OCI-M1 (cell line): Measurements from ENCODE around the gene OR4E1.
"Not testable (repeated sequence)": the region's sequence is repeated elsewhere in the genome, so short reads cannot be mapped to it uniquely, and the experiment has no call there.

Experiments used
- DNase-seq: peaks from one replicate; lab custom pipeline; 2025; lab: John Stamatoyannopoulos, UW

The OR4E1 gene

DNA sequence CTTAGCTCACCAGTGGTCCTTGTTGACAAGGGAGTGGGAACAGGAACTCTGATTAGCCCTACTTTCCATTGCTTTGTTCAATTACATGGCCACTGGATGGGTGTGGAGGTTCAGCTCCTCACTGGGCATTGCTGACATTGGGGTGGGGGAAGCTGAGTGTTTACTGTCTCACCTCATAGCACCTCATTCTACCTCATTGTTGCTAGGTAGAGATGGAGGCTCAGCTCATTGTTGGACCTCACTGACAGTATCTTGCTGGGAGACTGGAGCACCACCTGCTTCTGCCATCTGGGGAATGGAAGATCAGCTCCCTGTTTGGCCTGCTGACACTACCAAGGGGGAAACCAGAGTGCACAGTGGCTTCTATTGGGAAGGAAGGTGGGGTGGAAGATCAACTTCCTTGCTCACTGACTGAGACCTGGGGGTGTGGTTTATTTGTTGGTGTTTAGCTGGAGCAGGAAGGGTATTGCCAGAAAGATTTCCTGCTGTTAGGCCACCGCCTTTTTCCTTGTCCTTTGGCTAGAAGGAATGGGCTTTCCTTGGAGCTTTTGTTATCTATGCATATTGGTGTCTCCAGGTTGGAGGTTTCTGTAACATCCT is 21.3 kb downstream of the OR4E1 start:
- DNase-seq = no peak

DNA sequence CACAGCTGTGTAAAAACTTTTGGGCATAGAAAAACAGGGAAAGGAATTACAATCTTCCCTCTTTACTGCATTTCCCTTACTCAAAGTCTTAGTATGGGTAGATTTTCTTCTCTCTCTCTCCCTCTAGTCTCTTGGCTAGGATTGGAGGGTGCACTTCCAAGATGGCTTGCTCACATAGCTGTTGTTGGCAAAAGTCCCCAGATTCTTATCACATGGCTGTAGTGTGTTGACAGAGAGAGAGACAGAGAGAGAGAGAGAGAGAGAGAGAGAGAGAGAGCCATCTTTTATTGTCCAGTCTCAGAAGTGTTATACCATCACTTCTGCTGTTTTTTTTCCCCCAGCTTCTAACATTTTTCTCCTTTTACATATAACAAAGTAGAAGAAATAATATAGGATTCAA is 26.2 kb downstream of the OR4E1 start:
- no peak for DNase-seq

DNA sequence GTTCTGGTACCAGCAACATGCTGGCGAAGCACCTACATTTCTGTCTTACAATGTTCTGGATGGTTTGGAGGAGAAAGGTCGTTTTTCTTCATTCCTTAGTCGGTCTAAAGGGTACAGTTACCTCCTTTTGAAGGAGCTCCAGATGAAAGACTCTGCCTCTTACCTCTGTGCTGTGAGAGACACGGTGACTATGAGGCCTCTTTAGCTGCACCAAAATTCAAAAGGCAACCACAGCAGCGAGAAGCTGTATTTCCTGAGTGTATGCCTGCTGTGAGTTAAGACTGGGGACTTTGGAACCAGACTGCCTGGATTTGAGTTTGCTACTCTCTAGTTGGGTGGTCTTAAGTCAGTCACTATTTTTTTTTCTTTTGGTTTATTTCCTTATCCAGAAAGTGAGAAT is 30.2 kb downstream of the OR4E1 start:
- DNase-seq = no peak

DNA sequence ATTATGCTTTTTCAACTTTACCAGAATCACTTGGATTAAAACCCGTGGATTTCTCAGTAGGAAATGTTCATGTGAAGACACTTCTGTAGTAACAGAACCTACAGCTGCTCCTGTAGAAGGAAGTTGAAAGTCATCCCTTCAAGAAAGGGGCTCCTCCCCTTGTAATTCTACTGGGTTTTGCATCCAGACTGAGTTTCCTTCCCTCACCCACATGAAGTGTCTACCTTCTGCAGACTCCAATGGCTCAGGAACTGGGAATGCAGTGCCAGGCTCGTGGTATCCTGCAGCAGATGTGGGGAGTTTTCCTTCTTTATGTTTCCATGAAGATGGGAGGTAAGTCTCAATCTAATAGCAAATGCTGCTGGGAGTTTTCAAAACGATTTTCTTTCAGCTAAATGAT is 30.9 kb downstream of the OR4E1 start:
- DNase-seq = no peak

DNA sequence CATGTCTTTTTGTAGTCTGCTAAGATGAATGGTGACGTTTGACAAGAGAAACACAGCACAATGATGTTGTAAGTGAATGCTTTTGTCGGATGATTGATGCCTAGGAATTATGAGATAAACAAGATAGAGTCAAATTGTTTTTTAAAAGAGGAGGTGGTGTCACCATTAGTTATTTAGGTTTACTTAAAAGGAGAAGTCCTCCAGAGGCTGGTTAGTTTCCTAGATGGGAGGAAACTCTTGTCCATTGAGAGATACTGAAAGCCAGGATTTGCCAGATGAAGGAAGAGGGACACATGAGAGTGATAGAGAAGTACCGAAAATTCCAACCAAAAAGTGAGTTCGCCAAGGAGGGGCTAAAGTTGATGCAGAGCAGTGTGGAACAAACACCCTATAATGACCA is 38.8 kb downstream of the OR4E1 start, which contains the start of gene OR10G2:
Gene OR10G2, minus strand, starts transcription at position 101 of the 400 bp plus-strand sequence. Its CDS starts 98 bp downstream, at position 3.
- no peak for DNase-seq

DNA sequence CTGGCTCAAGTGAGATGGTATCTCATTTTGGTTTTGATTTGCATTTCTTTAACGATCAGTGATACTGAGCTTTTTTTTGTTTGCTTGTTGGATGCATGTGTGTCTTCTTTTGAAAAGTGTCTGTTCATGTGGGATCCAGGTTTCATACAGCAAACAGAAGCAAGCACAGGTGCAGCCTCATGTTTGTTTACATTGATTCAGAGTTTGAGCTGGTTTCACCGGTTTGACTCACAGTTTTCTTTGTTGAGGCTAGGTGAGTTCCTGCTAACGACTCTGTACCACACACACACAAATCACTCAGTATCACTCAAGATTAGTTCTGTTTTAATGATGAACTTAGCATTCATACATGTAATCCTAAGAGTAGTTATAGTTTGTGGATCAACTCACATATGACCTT is 42.5 kb downstream of the OR4E1 start:
- no peak for DNase-seq

DNA sequence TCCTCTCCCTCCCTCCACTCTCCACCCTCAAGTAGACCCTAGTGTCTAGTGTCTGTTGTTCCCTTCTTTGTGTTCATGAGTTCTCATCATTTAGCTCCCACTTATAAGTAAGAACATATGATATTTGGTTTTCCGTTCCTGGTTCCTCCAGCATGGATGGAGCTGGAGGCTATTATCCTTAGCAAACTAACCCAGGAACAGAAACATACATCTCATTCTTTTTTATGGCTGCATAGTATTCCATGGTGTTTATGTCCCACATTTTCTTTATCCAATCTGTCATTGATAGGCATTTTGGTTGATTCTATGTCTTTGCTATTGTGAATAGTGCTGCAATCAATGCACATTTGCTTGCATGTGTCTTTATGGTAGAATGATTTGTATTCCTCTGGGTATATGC is 43.1 kb downstream of the OR4E1 start:
- DNase-seq = not testable (repeated sequence)

DNA sequence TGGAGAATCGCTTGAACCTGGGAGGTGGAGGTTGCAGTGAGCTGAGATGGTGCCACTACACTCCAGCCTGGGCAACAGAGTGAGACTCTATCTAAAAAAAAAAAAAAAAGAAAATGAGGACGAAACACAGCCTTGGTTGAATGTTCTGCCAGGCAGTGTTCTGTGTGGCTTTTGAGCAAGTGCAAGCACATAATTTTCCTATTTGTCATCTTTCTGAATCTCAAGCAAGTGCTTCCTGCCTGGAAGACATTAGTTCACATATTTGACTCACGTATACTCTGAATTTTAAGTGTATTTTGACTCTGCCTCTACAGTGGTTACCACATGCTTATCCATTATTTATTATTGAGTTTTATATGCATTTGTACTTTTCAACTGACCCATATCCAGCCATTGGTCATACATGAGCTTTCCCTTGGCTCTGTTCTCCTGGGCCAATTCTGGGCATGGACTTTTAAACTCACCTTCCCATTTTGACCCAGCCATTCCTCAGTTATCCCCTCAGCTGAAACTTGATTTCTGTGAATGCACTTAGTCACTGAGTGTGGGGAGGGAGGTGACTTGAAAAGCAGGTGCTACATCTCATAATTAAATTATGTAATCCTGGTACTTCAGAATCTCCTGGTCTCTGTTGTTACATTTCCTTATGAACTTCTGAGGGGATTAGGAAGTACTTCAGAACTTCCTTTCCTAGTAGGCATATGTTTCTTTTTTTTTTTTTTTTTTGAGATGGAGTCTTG is 47.0 kb downstream of the OR4E1 start:
- DNase-seq = no peak
